ENCODE results near the gene CNTN6.

The CNTN6 gene

DNA sequence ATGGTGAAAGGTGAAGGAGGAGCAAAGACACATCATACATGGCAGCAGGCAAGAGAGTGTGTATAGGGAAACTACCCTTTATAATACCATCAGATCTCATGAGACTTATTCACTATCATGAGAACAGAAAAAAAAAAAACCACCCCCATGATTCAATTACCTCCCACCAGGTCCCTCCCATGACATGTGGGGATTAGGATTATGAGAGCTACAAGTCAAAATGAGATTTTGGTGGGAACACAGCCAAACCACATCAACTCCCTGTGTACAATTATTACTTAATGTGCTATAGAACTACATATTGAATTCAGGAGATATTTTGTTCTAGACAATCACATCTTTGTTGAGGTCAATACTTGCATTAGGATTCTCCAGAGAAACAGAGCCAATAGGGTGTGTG, 313.4 kb downstream of the CNTN6 start:
- no peak overlapping the region for H3K4me3 ChIP-seq (ENCODE audit: low read length)
- no peak for TF ChIP-seq CTCF (IDR thresholded peaks at IDR 0.05; ENCODE audit: insufficient read depth, low read depth, low read length, missing control alignments)
- no peak for DNase-seq (ENCODE audit: low read depth)

DNA sequence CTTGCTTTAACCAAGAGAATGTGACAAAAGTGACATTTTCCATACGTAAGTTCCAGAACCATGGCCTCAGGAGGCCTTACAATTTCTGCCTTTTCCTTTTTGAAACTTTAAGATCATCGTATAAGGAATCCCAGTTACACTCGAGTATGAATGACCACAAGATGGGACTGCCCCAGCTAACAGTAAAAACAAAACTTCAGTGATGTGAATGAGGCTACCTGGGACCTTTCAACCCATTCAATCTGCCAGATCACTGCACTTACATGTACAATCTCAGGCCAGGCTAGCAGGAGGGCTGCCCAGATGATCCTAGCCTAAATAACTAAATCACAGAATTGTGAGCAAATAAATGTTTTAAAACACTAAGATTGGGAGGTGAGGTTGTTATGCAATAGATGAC, 328.8 kb downstream of the CNTN6 start:
- no peak for DNase-seq (ENCODE audit: low read depth)
- no peak for TF ChIP-seq CTCF (IDR thresholded peaks at IDR 0.05; ENCODE audit: insufficient read depth, low read depth, low read length, missing control alignments)
- no peak overlapping the region for H3K4me3 ChIP-seq (ENCODE audit: low read length)

GRCh38 chr3:1423566-1424089, 330.8 kb downstream of the CNTN6 start:
- no peak for TF ChIP-seq CTCF (IDR thresholded peaks at IDR 0.05; ENCODE audit: insufficient read depth, low read depth, low read length, missing control alignments)
- H3K4me3 ChIP-seq (ENCODE audit: low read length) = no peak overlapping the region
- no peak for DNase-seq (ENCODE audit: low read depth)

- no peak for TF ChIP-seq CTCF (IDR thresholded peaks at IDR 0.05; ENCODE audit: insufficient read depth, low read depth, low read length, missing control alignments)
- DNase-seq (ENCODE audit: low read depth) = no peak
These were observed 346.6 kb downstream of the CNTN6 start for GRCh38 chr3:1439395-1439794.

DNA sequence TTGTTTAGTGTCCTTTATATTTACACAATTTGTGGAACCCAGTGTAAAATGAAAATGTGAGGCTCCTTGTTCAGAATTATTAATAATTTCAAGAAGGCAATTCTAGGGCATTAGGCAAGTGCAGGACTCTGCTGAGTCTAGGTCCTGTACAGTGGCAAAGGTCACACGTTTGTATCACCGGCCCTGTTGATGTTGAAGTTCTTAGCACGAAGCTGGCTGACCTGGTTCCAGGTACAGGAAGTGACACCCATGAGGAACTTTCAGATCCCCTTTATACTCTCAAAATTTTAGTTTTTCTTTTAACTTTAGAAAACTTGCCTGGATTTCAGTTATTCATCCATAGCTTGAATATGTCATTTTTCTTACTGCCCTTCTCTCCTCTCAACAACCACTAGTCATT, 349.4 kb downstream of the CNTN6 start:
- TF ChIP-seq CTCF (IDR thresholded peaks at IDR 0.05; ENCODE audit: insufficient read depth, low read depth, low read length, missing control alignments) = no peak
- DNase-seq (ENCODE audit: low read depth) = no peak
- no peak overlapping the region for H3K4me3 ChIP-seq (ENCODE audit: low read length)

More at GRCh38 chr3:1439395-1439794, 346.6 kb downstream of the CNTN6 start:
- H3K4me3 ChIP-seq (ENCODE audit: low read length) = no peak overlapping the region

DNA sequence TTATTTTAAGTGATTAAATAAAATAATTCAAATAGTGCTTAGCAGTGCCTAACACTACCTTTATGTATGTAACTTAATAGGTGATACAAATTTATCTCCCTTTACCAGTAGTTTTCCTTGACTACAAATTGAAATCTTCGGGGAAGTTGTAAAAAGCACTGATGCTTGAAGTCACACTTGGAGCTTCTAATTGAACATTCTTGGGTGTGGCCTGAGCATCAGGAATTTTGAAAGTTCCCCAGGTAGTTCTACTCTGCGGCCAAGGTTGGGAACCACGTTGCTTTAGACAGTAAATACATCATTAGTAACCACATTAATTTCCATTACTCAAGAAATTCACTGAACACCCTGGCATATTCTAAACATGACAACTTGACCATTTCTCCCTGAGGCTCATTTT, 351.4 kb downstream of the CNTN6 start:
- DNase-seq (ENCODE audit: low read depth) = no peak
- no peak overlapping the region for H3K4me3 ChIP-seq (ENCODE audit: low read length)
- TF ChIP-seq CTCF (IDR thresholded peaks at IDR 0.05; ENCODE audit: insufficient read depth, low read depth, low read length, missing control alignments) = no peak

DNA sequence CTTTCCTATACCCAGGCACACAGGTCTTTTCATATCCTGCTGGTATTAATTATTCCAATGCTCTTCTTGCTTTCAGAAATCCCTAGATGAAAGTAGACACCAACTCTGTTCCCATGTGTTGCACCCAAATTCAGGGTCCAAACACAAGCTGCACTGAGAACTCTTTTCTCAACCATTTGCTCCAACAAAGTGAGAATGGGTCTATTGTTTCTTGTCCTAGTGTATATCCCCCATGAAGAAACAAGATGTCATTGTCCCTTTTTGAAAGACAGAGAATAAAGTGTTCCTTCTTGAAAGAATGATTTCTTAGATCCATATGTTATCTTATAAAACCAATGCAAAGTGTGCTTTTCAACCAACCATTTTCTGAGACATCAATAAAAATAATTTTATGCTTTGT, 353.7 kb downstream of the CNTN6 start:
- TF ChIP-seq CTCF (IDR thresholded peaks at IDR 0.05; ENCODE audit: insufficient read depth, low read depth, low read length, missing control alignments) = no peak
- no peak overlapping the region for H3K4me3 ChIP-seq (ENCODE audit: low read length)
- no peak for DNase-seq (ENCODE audit: low read depth)

Measured in epithelial cell of esophagus (primary cell).